Astrocyte (in vitro differentiated cells and primary cell): ENCODE results near the gene RPLP1.
A peak's percentile ranks its signal among the peaks of the same experiment; 100 is the strongest.

Experiments
- CTCF ChIP-seq: IDR thresholded peaks from 2 replicates; pipeline ENCODE4 v1.5.1; 2011; ENCODE audit warnings: low read depth, mild to moderate bottlenecking, inconsistent platforms, low read length, moderate library complexity; ENCODE audit not compliant: insufficient read depth
- EZH2 ChIP-seq: IDR thresholded peaks from 2 replicates; pipeline ENCODE4 v1.6.1; 2012; ENCODE audit warnings: mild to moderate bottlenecking, low read length, inconsistent platforms; ENCODE audit not compliant: insufficient read depth

GRCh38 chr15:69410248-69410874 is 42.3 kb upstream of the RPLP1 start:
- peak; percentile 15 for TF ChIP-seq CTCF
- TF ChIP-seq EZH2, result no peak
